GM18498 (cell line): Measurements from ENCODE around the gene PROX1.
A peak's percentile ranks its signal among the peaks of the same experiment; 100 is the strongest.

Experiments
- ATAC-seq: cut with Tn5 transposase; IDR thresholded peaks from one replicate; pipeline ENCODE4 v1.9.1; 2021; ENCODE audit warnings: mild to moderate bottlenecking, moderate library complexity; ENCODE audit not compliant: unreplicated experiment

The PROX1 gene

GRCh38 chr1:213987927-213988506 lies at the start of gene PROX1:
Gene PROX1 (plus strand): TSS chr1:213987973. CDS start chr1:213996536, 8,563 bp downstream.
- peak; percentile 81 for ATAC-seq

GRCh38 chr1:213938776-213939175 lies 49.0 kb upstream of the PROX1 start:
- ATAC-seq, result no peak

- ATAC-seq, result no peak
These were observed 47.9 kb upstream of the PROX1 start for GRCh38 chr1:213939888-213940287.

GRCh38 chr1:213940947-213941346 lies 46.8 kb upstream of the PROX1 start:
- no peak for ATAC-seq

GRCh38 chr1:213942061-213942460 lies 45.7 kb upstream of the PROX1 start:
- no peak for ATAC-seq

DNA sequence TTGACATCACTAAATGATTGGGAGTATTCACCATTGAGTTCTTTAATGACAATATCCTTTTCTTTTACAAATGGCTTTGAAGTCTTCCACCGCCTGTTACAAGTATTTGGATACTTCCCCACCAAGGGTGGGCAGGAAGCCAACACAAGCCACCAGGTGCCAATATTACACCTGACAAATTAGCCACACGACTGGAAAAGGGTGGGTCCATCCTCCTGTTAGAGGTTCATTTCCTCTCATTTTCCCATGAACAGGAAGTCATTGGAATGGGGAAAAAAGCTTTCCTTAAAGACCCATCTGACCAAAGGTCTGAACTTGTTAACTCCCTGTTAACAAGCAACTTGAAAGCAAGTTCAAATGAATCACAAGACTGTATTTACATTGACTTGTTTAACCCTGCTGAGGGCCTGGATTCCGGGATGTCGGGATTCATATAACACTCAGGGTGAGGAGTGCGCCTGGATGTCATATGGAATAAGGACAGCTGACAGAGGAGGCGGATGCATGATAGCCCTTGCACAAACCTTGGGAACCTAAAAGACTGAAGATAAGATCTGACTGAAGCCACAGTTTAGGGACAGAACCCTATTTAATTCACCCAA lies 40.5 kb upstream of the PROX1 start:
- no peak for ATAC-seq

GRCh38 chr1:213951876-213952275 lies 35.9 kb upstream of the PROX1 start:
- no peak for ATAC-seq

- no peak for ATAC-seq
These were observed 34.0 kb upstream of the PROX1 start for GRCh38 chr1:213953806-213954205.

- no peak for ATAC-seq
These were observed 31.4 kb upstream of the PROX1 start for GRCh38 chr1:213956295-213956770.

DNA sequence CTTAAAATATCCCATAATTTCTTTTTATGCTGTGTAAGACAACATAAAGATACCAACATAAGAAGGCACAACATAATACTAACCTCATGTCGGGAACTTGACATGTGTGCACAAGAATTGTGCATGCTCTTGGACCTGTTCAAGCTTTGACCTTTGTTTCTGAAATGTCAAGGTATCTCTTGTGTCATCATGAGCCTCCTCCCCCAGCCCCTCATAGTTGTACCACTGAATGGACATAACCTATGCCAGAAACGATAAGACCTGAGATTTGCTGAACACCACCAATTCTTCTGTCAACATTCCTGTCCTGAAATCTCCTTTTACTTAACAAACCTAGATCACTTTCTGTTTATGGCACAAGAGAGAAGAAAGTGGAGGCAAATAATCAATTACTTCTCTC lies 29.4 kb upstream of the PROX1 start:
- ATAC-seq, result no peak

DNA sequence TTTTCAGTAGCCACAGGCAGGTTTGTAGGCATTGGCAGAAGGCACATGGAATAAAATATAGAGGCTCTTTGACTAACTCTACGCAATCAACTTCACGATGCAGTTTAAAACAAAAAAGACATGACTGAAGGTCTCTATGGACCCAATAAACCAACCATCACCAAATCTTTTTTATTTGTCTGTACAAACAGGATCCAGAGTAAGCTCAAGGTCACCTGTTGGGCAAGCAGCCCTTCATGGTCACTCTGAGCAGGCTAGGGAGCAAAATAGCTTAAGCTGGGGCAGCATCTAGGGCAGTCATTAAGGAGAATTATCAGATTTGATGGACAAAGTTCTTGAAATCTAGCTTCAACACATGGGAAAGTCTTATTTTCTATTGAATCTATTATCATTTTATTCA lies 26.8 kb upstream of the PROX1 start:
- no peak for ATAC-seq

DNA sequence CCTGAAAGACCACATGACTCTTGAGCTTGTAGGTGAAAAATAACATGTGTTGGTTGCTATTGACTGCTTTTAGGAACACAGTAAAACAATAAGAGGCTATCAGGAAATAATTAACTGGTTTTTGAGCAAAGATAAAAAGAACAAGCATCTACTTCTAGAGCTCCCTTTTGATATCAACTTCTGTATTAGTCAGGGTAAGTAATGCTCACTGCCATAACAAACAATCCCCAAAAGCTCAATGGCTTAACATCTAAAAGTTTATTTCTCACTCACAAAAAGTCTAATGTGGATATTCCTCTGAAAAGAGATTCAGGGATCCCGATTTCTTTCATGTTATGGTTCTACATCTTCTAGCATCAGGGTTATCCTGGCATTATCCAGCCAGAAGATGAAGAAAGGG lies 25.3 kb upstream of the PROX1 start:
- ATAC-seq, result no peak

- no peak for ATAC-seq
These were observed 21.7 kb upstream of the PROX1 start for GRCh38 chr1:213966122-213966521.

DNA sequence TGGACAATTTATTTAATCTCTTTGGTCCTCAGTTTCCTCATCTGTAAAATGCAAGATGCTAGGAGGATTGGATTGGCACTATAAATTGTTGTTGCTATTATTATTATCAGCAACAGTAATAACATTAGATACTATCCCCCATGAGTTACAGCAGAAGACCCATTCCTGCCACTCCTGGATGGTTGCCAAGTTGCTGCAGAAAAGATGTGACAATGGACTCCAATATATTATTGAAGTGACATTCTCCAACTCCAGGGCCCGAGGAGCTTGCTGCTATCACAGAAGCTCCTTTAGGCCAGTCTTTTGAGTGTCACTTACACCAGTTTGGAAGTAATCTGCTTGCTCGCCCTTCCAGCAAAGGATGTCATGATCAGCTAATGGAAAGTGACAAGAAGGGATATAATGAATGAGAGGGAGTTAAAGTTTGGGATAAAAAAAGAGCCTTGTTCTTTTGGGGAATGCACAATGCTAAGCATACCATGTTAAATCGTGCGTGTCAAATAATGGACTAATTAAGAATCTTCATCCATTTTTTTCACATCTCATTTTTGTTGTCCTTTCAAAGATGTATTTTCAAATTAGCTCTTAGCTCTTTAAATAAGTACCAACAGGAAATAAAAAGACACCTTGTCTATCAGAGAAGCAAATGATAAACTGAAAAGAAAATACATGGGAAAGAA lies 19.5 kb upstream of the PROX1 start:
- no peak for ATAC-seq

- ATAC-seq, result no peak
These were observed 17.7 kb upstream of the PROX1 start for GRCh38 chr1:213969958-213970555.

DNA sequence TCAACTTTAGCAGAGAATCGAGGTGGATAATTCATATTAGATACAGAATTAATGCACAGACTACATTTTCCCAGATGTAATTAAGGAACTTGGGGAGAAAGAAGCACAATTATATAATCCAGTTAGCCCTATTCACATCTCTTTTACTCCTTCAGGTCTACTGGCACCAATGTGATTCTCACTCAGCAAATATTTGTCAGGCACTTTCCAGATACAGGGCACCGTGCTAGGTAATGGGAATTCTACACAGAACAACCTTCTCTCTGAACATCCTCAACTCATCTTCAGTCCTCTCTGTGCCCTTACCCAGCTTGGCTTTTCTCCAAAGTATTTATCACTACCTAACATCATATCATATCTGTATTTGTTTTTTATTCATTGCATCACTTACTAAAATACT lies 15.6 kb upstream of the PROX1 start:
- ATAC-seq, result no peak

DNA sequence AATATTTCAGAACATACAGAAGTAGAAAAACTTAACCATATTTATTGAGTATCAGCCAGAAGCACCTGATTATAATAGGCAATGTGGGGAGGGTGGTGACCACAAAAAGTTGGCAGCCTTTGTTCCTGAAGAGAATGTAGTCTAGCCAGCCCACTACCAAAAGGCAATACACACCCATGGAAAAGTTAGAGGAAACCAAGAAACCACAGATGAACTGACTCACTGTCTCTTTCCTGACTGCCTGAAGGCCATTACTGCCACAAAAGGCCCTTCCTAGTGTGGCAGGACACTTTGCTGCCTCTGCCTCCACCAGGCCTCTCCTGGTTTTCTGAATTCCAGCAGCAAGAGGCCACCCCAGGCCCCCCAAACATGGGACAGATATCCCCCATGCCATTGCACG lies 14.6 kb upstream of the PROX1 start:
- ATAC-seq, result no peak

DNA sequence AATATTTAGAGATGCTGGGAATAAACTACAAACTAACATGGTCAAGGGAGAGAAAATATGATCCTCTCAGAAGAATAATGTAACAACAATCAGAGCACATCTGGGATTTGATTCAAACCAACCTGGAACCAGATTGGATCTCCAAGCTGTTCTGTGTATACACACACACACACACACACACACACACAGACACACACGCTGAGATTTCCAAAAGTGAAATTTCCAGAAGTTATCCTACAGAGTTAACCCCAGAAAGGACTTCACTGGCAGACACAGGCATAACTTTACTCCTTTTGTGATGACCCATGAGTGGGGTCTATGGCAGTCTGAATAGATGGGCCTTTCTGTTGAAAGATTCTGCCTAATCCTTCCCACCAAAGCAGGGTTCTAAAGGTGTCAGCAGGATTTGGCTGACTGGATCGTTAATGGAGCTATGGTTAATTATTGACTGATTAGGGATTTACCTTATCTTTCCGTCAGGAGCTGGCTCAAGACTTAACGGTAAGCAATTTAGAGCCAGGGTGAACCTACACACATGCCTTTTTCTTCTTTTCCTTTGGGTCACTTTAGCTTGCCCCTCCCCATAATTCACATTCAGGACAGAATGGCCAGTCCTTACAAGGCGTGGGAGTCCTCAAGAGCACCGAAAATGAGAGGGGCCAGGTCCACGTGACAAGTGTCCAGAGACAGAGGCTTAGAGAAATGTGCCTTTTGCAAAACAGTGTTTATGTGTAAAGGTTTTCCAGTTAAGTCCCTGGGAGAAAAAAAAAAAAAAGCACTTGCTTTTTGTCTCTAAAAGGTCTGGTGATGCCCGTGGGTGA lies 10.9 kb upstream of the PROX1 start:
- ATAC-seq, result no peak

DNA sequence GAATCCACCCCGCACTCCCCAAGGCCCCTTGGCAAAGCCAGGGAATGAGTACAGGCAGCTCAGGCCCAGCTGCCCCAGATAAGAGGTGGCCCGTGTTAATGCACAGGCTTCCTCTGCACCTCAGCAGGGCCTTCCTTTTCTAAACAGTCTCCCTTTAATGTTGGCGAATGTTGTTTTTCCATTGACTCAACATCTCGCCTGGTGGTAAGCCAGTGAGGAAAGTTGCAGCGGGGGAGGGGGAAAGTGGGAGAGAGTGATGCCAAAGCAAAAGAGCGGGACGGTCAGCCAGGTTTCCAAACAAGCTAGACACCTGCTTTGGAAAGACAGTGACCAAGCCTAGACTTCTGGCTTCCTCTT lies 10.3 kb upstream of the PROX1 start:
- no peak for ATAC-seq

DNA sequence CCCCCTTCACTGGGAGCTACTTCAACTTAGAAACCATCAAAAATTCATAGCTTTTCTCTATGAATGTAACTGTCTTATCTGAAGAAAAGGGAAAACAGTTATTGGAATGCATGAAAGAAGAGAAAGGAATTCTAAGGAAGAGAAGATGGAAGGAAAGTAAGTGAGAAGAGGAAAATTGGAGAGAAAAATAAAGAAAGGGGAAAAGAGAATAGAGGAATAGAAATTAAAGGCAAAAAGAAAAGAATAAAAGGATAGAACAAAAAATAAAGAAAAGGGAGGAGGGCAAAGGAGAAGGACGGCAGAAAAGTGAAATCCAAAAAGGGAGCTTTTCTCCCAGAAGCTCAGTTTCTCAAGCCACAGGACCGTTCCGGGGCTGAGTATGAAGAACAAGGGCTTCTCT lies 9.9 kb upstream of the PROX1 start:
- ATAC-seq, result no peak
